Pons (tissue), 1 donor: ENCODE measurements around the gene XRN1.

Source experiments
- DNase-seq: peaks from one replicate; pipeline ENCODE4 v3.0.0-alpha.2; 2016; ENCODE audit warnings: low spot score

XRN1 gene

GRCh38 chr3:142272200-142272891 lies 175.5 kb downstream of the XRN1 start:
- DNase-seq: peak; percentile 97

DNA sequence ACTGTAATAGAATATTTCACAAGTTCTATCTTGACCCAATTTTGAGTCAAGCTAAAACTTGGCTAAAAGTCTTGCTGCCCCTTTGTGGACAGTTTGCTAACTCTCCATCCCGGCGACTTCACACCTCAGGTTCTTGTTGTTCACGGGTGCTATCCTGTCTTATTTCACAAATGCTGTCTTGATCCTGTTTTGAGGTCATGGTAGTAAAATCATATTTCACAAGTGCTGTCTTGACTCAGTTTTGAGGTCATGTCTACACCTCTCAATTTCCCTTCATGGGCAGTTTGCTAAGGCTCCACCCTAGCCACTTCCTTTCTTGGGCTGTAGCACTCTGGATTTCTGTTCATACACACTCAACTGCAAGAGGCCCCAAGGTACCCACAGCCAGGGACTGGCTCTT lies 177.4 kb downstream of the XRN1 start:
- no peak for DNase-seq

DNA sequence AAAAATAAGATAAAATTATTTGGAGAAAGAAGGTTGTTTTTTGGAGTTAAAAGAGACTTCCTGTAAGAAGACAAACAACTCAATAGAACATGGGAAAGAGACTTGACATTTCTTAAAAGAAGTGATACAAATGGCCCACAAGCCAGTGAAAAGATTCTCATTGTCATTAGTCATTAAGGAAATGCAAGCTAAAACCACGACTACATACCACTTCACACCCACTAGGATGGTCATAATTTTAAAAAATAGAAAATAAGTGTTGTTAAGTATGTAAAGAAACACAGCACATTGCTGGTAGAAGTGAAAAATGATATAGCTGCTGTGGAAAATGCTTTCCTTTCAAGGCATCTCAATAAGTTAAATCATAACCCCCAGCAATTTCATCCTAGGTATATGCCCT lies 178.1 kb downstream of the XRN1 start:
- no peak for DNase-seq

- DNase-seq: no peak
These were observed 179.4 kb downstream of the XRN1 start for GRCh38 chr3:142268426-142268825.

DNA sequence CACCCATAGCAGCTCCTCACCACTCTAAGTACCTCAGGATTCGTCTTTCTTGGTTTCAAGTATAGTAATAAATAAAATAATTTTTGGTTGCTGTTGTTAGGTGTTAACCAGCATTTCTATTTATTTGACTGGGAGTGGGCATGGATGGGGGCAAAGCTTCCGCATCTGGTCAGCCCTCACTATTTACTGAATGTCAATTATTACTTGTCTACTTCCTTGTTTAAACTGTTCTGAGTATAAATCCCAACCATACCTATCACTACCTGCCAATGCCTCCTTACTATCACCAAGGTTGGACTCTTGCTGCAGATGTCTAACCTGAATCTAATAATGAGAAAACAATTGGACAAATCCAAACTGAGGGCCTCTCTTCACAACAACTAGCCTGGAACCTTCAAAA lies 180.6 kb downstream of the XRN1 start:
- no peak for DNase-seq

GRCh38 chr3:142263112-142263511 lies 184.7 kb downstream of the XRN1 start:
- no peak for DNase-seq

- DNase-seq: peak; percentile 61
These were observed 188.5 kb downstream of the XRN1 start for GRCh38 chr3:142259359-142259758.

- DNase-seq: no peak
These were observed 191.0 kb downstream of the XRN1 start for GRCh38 chr3:142256712-142257333.
